GM19099 (cell line): ENCODE measurements around the gene CCDC148.

Experiments used
- POLR2A ChIP-seq: IDR thresholded peaks from 3 replicates; pipeline ENCODE4 v1.6.1; 2011; ENCODE audit warnings: low read depth; ENCODE audit not compliant: insufficient read length; ENCODE audit errors: extremely low read depth

Gene CCDC148

DNA sequence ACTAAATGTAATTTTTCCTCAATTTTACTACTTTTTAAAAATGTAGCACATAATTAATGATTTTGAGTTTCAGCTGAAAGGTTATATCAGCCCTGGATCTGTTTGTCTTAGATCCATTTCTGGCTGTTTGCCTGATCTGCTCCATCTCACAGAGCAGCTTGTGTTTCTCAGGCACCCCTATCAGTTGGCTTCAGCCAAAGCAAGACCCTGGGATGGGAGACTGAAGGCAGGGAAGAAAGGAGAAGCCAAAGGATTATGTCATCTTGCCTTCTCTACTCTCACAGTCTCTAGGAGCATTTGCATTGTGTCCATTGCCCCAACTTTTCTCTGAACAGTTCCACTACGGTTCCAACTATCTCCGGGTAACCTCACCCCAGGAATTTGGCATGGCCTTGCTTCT is 110.5 kb downstream of the CCDC148 start:
- no peak for TF ChIP-seq POLR2A

GRCh38 chr2:158339513-158339912 is 117.0 kb downstream of the CCDC148 start:
- no peak for TF ChIP-seq POLR2A

DNA sequence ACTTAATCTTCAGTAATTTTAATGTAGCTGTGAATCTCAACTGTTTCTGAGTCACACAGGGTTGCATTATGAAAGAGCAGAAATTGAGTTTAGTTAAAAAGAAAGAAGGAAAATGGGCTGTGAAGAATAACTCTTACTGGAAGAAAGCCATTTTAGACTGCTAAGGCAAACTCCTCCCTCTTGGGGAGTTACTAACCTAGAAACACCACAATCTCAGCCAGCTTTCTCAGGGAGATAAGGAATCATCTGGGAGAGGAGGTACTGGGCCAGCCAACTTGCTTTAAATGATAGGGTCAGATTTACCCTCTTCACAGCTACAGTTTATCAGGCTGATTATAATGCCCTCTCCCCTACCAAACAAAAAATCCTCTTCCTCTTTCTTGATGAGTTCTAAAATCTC is 119.5 kb downstream of the CCDC148 start:
- TF ChIP-seq POLR2A, result no peak

- no peak for TF ChIP-seq POLR2A
These were observed 130.7 kb downstream of the CCDC148 start for GRCh38 chr2:158325782-158326340.

- TF ChIP-seq POLR2A, result no peak
These were observed 131.3 kb downstream of the CCDC148 start for GRCh38 chr2:158325031-158325781.

GRCh38 chr2:158323381-158323780 is 133.2 kb downstream of the CCDC148 start:
- TF ChIP-seq POLR2A, result no peak

DNA sequence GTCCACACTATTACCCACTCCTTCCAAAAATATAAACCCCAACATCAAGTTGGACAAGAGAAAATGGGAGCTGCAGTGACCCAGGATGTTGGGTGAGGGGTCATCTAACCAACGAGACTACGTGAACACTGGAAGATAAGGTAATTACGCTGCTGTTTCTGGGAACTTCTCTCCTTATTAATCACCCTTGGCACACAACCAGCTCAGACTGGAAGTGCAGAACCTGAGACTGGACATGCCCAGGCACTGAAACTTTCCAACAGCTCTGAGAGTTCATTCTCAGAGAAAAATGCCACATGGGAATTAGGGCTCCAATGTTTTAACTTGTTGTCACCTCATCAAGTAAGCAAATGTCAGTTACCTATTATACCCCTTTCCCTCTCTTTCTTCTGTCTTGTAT is 135.3 kb downstream of the CCDC148 start:
- TF ChIP-seq POLR2A, result no peak

DNA sequence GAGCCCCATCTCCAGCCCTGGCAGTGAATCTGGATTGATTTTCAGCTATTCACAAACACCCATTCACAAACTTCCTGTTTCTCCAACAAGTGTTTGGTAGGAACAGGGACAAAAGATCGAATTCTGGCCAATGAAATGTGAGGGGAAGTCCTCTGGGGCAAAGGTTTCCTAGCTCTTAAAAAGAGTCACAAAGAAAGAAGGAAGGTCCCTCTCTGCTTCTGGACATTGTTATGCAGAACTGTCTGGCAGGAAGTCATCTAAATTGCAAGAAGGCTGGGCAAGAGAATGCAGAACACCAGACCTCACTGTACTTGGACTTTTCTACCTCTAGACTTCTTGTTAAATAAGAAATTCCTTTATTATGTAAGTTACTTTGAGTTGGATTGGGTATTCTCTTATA is 137.3 kb downstream of the CCDC148 start:
- no peak for TF ChIP-seq POLR2A

GRCh38 chr2:158317642-158318041 is 138.9 kb downstream of the CCDC148 start:
- TF ChIP-seq POLR2A, result no peak

- TF ChIP-seq POLR2A, result no peak
These were observed 140.6 kb downstream of the CCDC148 start for GRCh38 chr2:158315803-158316414.

GRCh38 chr2:158315000-158315399 is 141.6 kb downstream of the CCDC148 start:
- no peak for TF ChIP-seq POLR2A

GRCh38 chr2:158313734-158314133 is 142.8 kb downstream of the CCDC148 start:
- TF ChIP-seq POLR2A, result no peak

GRCh38 chr2:158312981-158313380 is 143.6 kb downstream of the CCDC148 start:
- no peak for TF ChIP-seq POLR2A

GRCh38 chr2:158305501-158305900 is 151.1 kb downstream of the CCDC148 start:
- no peak for TF ChIP-seq POLR2A

- no peak for TF ChIP-seq POLR2A
These were observed 156.2 kb downstream of the CCDC148 start for GRCh38 chr2:158300394-158300793.

GRCh38 chr2:158297606-158298005 is 158.9 kb downstream of the CCDC148 start:
- no peak for TF ChIP-seq POLR2A
